ENCODE data around the gene MGA.

Gene MGA

GRCh38 chr15:41813426-41813825, 153.2 kb downstream of the MGA start:
- Histone ChIP-seq H3K9me3 (ENCODE audit: severe bottlenecking) (no peaks in the 10 kb centered on the region), H3K4me3 (ENCODE audit: severe bottlenecking) (no peak overlapping the region), H3K4me1 (ENCODE audit: insufficient read depth, poor library complexity, severe bottlenecking) (no peaks in the 10 kb centered on the region), H3K27ac (ENCODE audit: poor library complexity, severe bottlenecking) (no peak overlapping the region), H3K27me3 (ENCODE audit: insufficient read depth, poor library complexity, severe bottlenecking) (no peaks in the 10 kb centered on the region), H3K36me3 (ENCODE audit: low read depth) (peaks cover 81% of the 10 kb centered on the region)
- ATAC-seq (ENCODE audit: low read depth) = no peak
- TF ChIP-seq CTCF (IDR thresholded peaks at IDR 0.05; ENCODE audit: poor library complexity, severe bottlenecking) = no peak
- no peak for DNase-seq (ENCODE audit: low spot score)

DNA sequence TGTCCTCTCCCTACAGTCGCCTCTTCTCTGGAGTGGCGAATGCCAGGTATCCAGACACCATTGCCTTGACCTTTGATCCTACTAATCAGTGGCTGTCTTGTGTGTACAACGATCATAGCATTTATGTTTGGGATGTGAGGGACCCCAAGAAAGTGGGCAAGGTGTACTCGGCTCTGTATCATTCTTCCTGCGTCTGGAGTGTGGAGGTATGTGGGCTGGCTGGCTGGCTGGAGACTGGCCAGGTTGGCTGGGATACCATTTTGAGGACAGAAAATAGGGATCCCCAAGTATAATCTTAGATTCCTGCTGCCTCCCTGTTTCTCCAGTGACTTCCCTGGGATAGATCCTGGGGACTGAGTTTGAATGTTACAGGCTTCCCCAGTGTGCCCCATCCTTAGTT, 154.3 kb downstream of the MGA start:
- H3K36me3 ChIP-seq (ENCODE audit: low read depth) = peaks cover 89% of the 10 kb centered on the region

DNA sequence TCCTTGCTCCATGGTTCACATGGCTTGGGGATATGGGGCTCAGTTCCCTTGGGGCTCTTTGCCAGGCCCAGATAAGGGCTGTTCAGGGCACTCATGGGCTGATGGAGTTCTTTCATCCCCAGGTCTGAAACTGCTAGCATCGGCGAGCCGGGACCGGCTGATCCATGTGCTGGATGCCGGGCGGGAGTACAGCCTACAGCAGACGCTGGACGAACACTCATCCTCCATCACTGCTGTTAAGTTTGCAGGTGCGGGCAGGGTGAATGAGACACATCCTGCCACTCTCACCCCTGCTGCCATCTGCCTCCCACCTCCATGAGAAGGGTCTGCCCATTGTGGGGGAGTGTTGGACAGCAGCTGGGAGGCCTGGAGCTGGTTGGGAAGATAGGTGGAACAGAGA, 156.6 kb downstream of the MGA start:
- TF ChIP-seq CTCF (IDR thresholded peaks at IDR 0.05; ENCODE audit: poor library complexity, severe bottlenecking) = no peak
- DNase-seq (ENCODE audit: low spot score) (no peak), ATAC-seq (ENCODE audit: low read depth) (no peak)
- peaks cover 3% of the 10 kb centered on the region for H3K4me1 ChIP-seq (ENCODE audit: insufficient read depth, poor library complexity, severe bottlenecking)
- no peak overlapping the region for H3K27ac ChIP-seq (ENCODE audit: poor library complexity, severe bottlenecking)
- no peaks in the 10 kb centered on the region for H3K27me3 ChIP-seq (ENCODE audit: insufficient read depth, poor library complexity, severe bottlenecking)
- peaks cover 100% of the 10 kb centered on the region for H3K36me3 ChIP-seq (ENCODE audit: low read depth)
- no peaks in the 10 kb centered on the region for H3K9me3 ChIP-seq (ENCODE audit: severe bottlenecking)
- no peak overlapping the region for H3K4me3 ChIP-seq (ENCODE audit: severe bottlenecking)

More for the DNA sequence above, 154.3 kb downstream of the MGA start:
- Histone ChIP-seq H3K9me3 (ENCODE audit: severe bottlenecking) (no peaks in the 10 kb centered on the region), H3K4me1 (ENCODE audit: insufficient read depth, poor library complexity, severe bottlenecking) (peaks cover 3% of the 10 kb centered on the region), H3K4me3 (ENCODE audit: severe bottlenecking) (no peak overlapping the region), H3K27ac (ENCODE audit: poor library complexity, severe bottlenecking) (no peak overlapping the region), H3K27me3 (ENCODE audit: insufficient read depth, poor library complexity, severe bottlenecking) (no peaks in the 10 kb centered on the region)
- ATAC-seq (ENCODE audit: low read depth) = no peak
- DNase-seq (ENCODE audit: low spot score) = no peak
- TF ChIP-seq CTCF (IDR thresholded peaks at IDR 0.05; ENCODE audit: poor library complexity, severe bottlenecking) = no peak

DNA sequence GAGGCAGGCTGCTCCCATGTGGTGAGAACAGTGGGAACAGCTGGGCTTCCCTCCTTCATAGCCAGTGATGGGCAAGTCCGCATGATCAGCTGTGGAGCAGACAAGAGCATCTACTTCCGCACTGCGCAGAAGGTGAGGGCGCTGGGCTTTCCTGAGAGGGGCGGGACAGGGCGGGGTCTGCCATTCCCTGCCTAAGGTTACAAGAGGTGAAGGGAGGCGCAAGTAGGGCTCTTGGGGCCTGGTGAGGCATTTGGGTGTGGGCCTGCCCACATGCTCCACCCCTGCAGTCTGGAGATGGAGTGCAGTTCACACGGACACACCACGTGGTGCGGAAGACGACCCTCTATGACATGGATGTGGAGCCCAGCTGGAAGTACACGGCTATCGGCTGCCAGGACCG, 157.1 kb downstream of the MGA start:
- H3K27me3 ChIP-seq (ENCODE audit: insufficient read depth, poor library complexity, severe bottlenecking) = no peaks in the 10 kb centered on the region
- TF ChIP-seq CTCF (IDR thresholded peaks at IDR 0.05; ENCODE audit: poor library complexity, severe bottlenecking) = no peak
- peaks cover 98% of the 10 kb centered on the region for H3K36me3 ChIP-seq (ENCODE audit: low read depth)
- DNase-seq (ENCODE audit: low spot score) (no peak), ATAC-seq (ENCODE audit: low read depth) (no peak)
- peaks cover 3% of the 10 kb centered on the region for H3K4me1 ChIP-seq (ENCODE audit: insufficient read depth, poor library complexity, severe bottlenecking)
- H3K27ac ChIP-seq (ENCODE audit: poor library complexity, severe bottlenecking) = no peak overlapping the region
- H3K4me3 ChIP-seq (ENCODE audit: severe bottlenecking) = no peak overlapping the region
- no peaks in the 10 kb centered on the region for H3K9me3 ChIP-seq (ENCODE audit: severe bottlenecking)

DNA sequence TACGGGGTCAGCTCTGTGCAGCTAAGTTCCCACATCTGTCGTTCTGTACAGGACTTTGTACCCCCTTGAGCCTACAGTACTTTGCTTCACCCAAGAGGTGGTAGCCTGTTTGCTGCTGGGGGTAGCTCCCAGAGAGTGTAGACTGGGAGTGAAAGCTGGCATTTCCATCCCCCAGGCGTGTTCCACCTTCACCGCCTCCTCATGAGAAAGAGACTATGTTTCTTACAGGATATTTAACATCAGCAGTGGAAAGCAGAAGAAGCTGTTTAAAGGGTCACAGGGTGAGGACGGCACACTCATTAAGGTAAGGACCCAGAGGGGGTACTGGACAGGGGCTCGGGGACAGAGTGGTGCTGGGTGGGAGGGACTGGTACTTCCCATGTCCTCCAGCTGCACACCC, 157.6 kb downstream of the MGA start:
- H3K36me3 ChIP-seq (ENCODE audit: low read depth) = peaks cover 98% of the 10 kb centered on the region
- H3K9me3 ChIP-seq (ENCODE audit: severe bottlenecking) = no peaks in the 10 kb centered on the region
- peaks cover 3% of the 10 kb centered on the region for H3K4me1 ChIP-seq (ENCODE audit: insufficient read depth, poor library complexity, severe bottlenecking)
- ATAC-seq (ENCODE audit: low read depth) (no peak), DNase-seq (ENCODE audit: low spot score) (no peak)
- H3K27me3 ChIP-seq (ENCODE audit: insufficient read depth, poor library complexity, severe bottlenecking) = no peaks in the 10 kb centered on the region
- no peak overlapping the region for H3K27ac ChIP-seq (ENCODE audit: poor library complexity, severe bottlenecking)
- no peak overlapping the region for H3K4me3 ChIP-seq (ENCODE audit: severe bottlenecking)
- no peak for TF ChIP-seq CTCF (IDR thresholded peaks at IDR 0.05; ENCODE audit: poor library complexity, severe bottlenecking)

All from RWPE2 (cell line).